ENCODE measurements around the gene TBXA2R.

GRCh38 chr19:3631053-3631861 is 24.6 kb upstream of the TBXA2R start:
- TF ChIP-seq POLR2A (IDR thresholded peaks at IDR 0.05) (no peak), CTCF (IDR thresholded peaks at IDR 0.05) (no peak)
